H1 (cell line): ENCODE data around the gene KLHL17.

Experiments
- CTCF ChIP-seq, 3 experiments: IDR thresholded peaks; 1 replicate in 2 of 3; 2 replicates in 1 of 3; pipeline versions ENCODE4 v1.5.1 to v1.6.1; 2011; ENCODE audit warnings: low read length in 3 of 3, mild to moderate bottlenecking in 3 of 3, inconsistent platforms in 2 of 3, low read depth in 1 of 3, moderate library complexity in 1 of 3; ENCODE audit not compliant: insufficient read depth in 1 of 3; ENCODE audit errors: control extremely low read depth in 1 of 3
- HDAC2 ChIP-seq, 2 experiments: fragments of 300-600 bp in 1 of 2; sonication (generic) in 1 of 2; IDR thresholded peaks; 2 replicates each; pipeline ENCODE4 v1.6.1; 2011 to 2012; ENCODE audit warnings: low read depth in 2 of 2, low read length in 2 of 2, mild to moderate bottlenecking in 2 of 2, moderate library complexity in 2 of 2, borderline replicate concordance in 1 of 2, inconsistent platforms in 1 of 2
- POLR2A ChIP-seq, 2 experiments: IDR thresholded peaks; 1 replicate in 1 of 2; 2 replicates in 1 of 2; pipeline ENCODE4 v1.6.1; 2011; ENCODE audit warnings: low read depth in 2 of 2, low read length in 2 of 2, mild to moderate bottlenecking in 2 of 2; ENCODE audit errors: control extremely low read depth in 1 of 2
- POLR2AphosphoS5 ChIP-seq: IDR thresholded peaks from 2 replicates; pipeline ENCODE4 v1.6.1; 2011; ENCODE audit warnings: low read depth, low read length
- SAP30 ChIP-seq: fragments of 300-600 bp; sonication (generic); IDR thresholded peaks from 2 replicates; pipeline ENCODE4 v1.7.1; 2012; ENCODE audit warnings: low read length, moderate library complexity, mild to moderate bottlenecking, inconsistent platforms; ENCODE audit not compliant: insufficient read depth, insufficient replicate concordance
- SIRT6 ChIP-seq: IDR thresholded peaks from one replicate; pipeline ENCODE4 v1.7.1; 2012; ENCODE audit warnings: low read length, inconsistent platforms
- YY1 ChIP-seq: IDR thresholded peaks from 2 replicates; pipeline ENCODE4 v1.6.1; 2011; ENCODE audit warnings: low read depth, mild to moderate bottlenecking, low read length

GRCh38 chr1:983798-984475 is 23.6 kb downstream of the KLHL17 start:
- TF ChIP-seq POLR2AphosphoS5 (no peak), SIRT6 (no peak), POLR2A (IDR thresholded peaks at IDR 0.05; ENCODE audit: control extremely low read depth in 1 of 2, low read depth in 2 of 2, low read length in 2 of 2) (no peak), YY1 (no peak), SAP30 (no peak), HDAC2 (IDR thresholded peaks at IDR 0.05; ENCODE audit: borderline replicate concordance in 1 of 2, low read depth in 2 of 2, low read length in 2 of 2) (no peak), CTCF (IDR thresholded peaks at IDR 0.05; ENCODE audit: control extremely low read depth in 1 of 3, insufficient read depth in 1 of 3, low read depth in 1 of 3, low read length in 3 of 3) (peak in 2 of 3 experiments; percentile 59 to 84; a peak in 3 of 4 replicates)
